GM12891 (cell line): Measurements from ENCODE around the gene MT1A.

Experiments used
- PAX5 ChIP-seq: IDR thresholded peaks from 2 replicates; pipeline ENCODE4 v1.6.1; 2011; ENCODE audit warnings: low read length, moderate library complexity, mild to moderate bottlenecking; ENCODE audit not compliant: insufficient read depth, severe bottlenecking
- POLR2A ChIP-seq: IDR thresholded peaks from 2 replicates; pipeline ENCODE4 v1.6.1; 2011; ENCODE audit warnings: low read depth, low read length, control low read depth
- POLR2AphosphoS5 ChIP-seq: IDR thresholded peaks from 2 replicates; pipeline ENCODE4 v1.6.1; 2011; ENCODE audit warnings: low read depth, low read length, control low read depth
- SPI1 ChIP-seq: IDR thresholded peaks from 2 replicates; pipeline ENCODE4 v1.6.1; 2011; ENCODE audit warnings: low read depth, low read length, control low read depth
- TAF1 ChIP-seq: IDR thresholded peaks from 2 replicates; pipeline ENCODE4 v1.6.1; 2011; ENCODE audit warnings: low read depth, low read length, control low read depth

DNA sequence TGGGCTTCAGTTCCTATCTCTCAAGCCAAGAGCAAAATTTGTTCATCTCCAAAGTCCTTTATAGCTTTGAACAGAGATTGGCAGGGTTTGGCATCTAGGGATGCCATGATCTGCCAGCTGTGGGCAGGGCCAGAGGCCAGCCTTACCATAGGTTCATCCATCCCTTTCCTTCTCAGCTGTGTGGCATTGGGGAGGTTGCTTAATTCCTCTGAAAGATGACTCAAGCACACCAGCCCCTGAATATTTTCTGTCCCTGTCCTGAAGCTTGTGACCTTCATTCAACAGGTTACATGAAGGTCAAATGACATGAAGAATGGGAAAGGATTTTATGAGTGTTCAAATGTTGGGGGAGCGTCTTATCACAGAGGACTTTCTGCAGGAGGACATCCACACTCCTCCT is 26.0 kb downstream of the MT1A start:
- TF ChIP-seq POLR2A (no peak), PAX5 (no peak), POLR2AphosphoS5 (no peak), TAF1 (no peak), SPI1 (no peak)
